Activated naive CD4-positive, alpha-beta T cell treated with anti-CD3 and anti-CD28 coated beads for 36 hours (primary cell): ENCODE measurements around the gene SLC7A8. TPM values are rescaled to one million over a fixed set of nuclear protein-coding genes. Genes with fewer than 3 reads are reported as not detected.
A peak's percentile ranks its signal among the peaks of the same experiment; 100 is the strongest.

Experiments used
- CTCF ChIA-PET: fragments of 350-600 bp; sonication (Branson Sonifier 250); formaldehyde crosslinking; loops from one replicate; lab custom pipeline; 2021; ENCODE audit warnings: antibody characterized with exemption; lab: Charles Lee
- DNase-seq: peaks from one replicate; pipeline ENCODE4 v3.0.0-alpha.2; 2020
- H3K27ac Mint-ChIP-seq: one replicate; pipeline ENCODE4 v1.8.0; 2021; ENCODE audit warnings: mild to moderate bottlenecking, mixed read lengths
- H3K27me3 Mint-ChIP-seq: one replicate; pipeline ENCODE4 v1.8.0; 2021; ENCODE audit warnings: low read depth, mixed read lengths
- H3K36me3 Mint-ChIP-seq: one replicate; pipeline ENCODE4 v1.8.0; 2021; ENCODE audit warnings: low read depth, mixed read lengths
- H3K4me1 Mint-ChIP-seq: one replicate; pipeline ENCODE4 v1.8.0; 2021; ENCODE audit warnings: low read depth, mixed read lengths
- H3K4me3 Mint-ChIP-seq: one replicate; pipeline ENCODE4 v1.8.0; 2021; ENCODE audit warnings: mild to moderate bottlenecking, moderate library complexity, mixed read lengths
- H3K9me3 Mint-ChIP-seq: one replicate; pipeline ENCODE4 v1.8.0; 2021; ENCODE audit warnings: mixed read lengths
- intact Hi-C: fragments of 100-400 bp; cut with micrococcal nuclease; formaldehyde crosslinking; loops from one replicate; pipeline ENCODE4 v1.15.1; 2023
- total RNA-seq, 2 experiments: library from RNA; stranded (reverse); gene quantifications; one replicate each; pipeline ENCODE4 v1.2.3, GENCODE V29; 2021

SLC7A8 gene
- total RNA-seq, 2 experiments from 2014 or later = 0.79 to 1.1 TPM

DNA sequence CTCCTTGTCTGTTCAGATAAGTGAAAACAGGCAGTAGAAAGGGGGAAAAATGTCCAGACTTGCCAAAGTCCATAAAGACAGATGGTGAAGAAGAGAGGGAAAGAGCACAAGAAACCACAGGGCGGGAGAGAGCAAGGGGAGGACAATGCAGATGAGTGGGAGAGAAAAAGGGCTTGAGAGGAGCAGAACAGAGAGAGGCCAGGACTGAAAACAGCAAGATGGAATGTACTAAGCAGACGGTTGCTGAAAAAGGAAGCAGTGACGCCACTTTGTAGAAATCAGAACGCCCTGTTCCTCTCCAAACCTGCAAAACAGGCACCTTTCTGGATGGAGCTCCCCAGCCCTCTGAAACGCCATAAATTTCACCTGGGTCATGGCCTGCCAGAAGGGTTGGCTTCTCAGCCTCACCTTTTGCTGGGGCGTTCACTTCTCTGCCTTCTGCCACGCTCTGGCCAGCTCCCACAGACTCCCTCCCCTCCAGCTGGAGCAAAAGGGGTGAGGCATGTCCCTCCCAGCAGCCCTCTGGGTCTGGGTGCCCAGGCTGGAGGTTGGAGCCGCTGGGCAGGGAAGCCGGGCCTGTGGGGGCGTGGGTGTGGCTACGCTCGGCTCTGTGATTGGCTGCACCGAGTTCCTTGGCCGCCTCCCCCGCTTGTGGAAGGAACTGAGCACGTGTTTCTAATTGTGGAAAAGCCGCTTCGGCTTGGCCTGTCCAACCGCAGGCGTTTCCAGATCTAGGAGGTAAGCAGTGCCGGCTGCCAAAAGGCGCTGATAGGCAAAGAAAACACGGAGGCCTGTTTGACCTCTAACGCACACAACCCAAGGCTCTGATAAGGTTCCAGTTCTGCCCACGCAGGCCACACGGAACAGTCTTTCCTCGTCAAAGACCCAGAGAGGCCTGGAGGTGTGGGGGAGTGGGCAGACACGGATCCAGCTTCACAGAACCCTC is 29.3 kb downstream of the SLC7A8 start:
- CTCF ChIA-PET = interaction anchor here (1.0 to 1.7 kb wide), 2 partner anchors 33 kb away, joined by 3 to 7 read pairs; no protein-coding TSS in a partner anchor
- DNase-seq = peak; percentile 11

DNA sequence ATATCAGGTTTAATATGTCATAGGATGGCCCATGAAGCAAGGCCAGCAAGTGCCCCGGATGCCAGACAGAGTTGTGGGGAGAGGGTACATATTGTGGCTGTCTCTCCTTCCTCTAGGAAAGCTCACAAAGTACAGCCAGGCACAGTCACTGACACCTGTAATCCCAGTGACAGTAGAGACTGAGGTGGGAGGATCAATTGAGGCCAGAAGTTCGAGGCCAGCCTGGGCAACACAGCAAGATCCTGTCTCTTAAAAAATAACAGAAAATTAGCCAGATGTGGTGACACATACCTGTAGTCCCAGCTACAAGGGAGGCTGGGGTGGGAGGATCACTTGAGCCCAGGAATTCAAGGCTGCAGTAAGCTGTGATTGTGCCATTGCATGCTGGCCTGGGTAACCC is 32.1 kb downstream of the SLC7A8 start:
- no peak overlapping the region for H3K4me3 Mint-ChIP-seq
- CTCF ChIA-PET = interaction anchor here (0.9 kb wide), 2 partner anchors 31 to 148 kb away, joined by 3 to 4 read pairs; no protein-coding TSS in a partner anchor
- no peak for DNase-seq
- H3K27ac Mint-ChIP-seq = no peak overlapping the region
- no peaks in the 10 kb centered on the region for H3K27me3 Mint-ChIP-seq
- H3K36me3 Mint-ChIP-seq = no peaks in the 10 kb centered on the region
- no peaks in the 10 kb centered on the region for H3K9me3 Mint-ChIP-seq
- H3K4me1 Mint-ChIP-seq = peaks cover 28% of the 10 kb centered on the region
- intact Hi-C loops = no loop called here

More for the DNA sequence above, 29.3 kb downstream of the SLC7A8 start:
- H3K27ac Mint-ChIP-seq = no peak overlapping the region
- H3K4me3 Mint-ChIP-seq = no peak overlapping the region
- H3K36me3 Mint-ChIP-seq = no peaks in the 10 kb centered on the region
- intact Hi-C loops = no loop called here
- no peaks in the 10 kb centered on the region for H3K9me3 Mint-ChIP-seq
- H3K27me3 Mint-ChIP-seq = no peaks in the 10 kb centered on the region
- H3K4me1 Mint-ChIP-seq = peaks cover 28% of the 10 kb centered on the region

DNA sequence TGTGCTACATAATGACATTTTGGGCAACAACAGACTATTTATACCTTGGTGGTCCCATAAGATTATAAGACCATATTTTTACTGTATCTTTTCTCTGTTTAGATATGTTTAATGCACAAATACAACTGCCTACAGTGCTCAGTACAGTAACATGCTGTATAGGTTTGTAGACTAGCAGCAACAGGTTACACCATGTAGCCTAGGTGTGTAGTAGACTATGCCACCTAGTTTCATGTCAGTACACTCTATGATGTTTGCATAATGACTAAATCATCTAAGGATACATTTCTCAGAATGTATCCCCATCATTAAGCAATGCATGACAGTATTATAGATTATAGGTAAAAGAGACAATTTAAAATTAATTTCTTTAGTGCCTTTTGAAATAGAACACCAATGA is 33.7 kb downstream of the SLC7A8 start:
- intact Hi-C loops = no loop called here
- CTCF ChIA-PET = interaction anchor here (0.7 to 1.1 kb wide), 3 partner anchors 29 to 35 kb away, joined by 3 to 9 read pairs (median 3); partner anchors contain the start of gene SLC7A8
- Mint-ChIP-seq H3K36me3 (no peaks in the 10 kb centered on the region), H3K27me3 (no peaks in the 10 kb centered on the region), H3K4me1 (peaks cover 19% of the 10 kb centered on the region), H3K4me3 (no peak overlapping the region), H3K27ac (no peak overlapping the region), H3K9me3 (no peaks in the 10 kb centered on the region)
- no peak for DNase-seq

DNA sequence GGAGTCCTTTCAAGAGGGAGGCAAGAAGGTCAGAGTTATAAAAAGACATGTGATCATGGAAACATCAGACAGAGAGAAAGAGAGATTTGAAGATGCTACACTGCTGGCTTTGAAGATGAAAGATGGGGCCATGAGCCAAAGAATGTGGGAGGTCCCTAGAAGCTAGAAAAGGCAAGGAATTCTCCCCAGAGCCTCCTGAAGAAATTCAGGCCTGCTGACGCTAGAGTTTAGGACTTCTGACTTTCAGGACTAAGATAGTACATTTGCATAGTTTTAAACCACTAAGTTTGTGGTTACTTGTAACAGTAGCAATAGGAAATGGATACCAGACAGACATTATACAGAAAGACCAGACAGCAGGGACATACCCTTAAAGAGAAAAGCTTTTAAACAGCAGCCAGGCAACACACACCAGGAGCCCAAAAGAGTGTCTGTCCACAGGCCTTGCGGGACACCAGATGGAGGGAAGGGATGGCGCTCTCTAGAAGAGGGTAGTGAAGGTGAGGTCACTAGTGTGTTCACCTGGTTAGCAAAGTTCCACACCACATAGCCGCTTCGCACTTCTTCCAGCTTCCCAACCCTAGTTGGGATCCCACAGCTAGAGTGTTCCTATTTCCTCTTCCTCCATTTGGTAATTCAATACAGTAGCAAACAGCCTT is 34.7 kb downstream of the SLC7A8 start:
- CTCF ChIA-PET = interaction anchor here (0.6 to 0.7 kb wide), 2 partner anchors 36 to 37 kb away, joined by 3 to 4 read pairs; no protein-coding TSS in a partner anchor
- Mint-ChIP-seq H3K36me3 (no peaks in the 10 kb centered on the region), H3K4me1 (peaks cover 8% of the 10 kb centered on the region), H3K9me3 (no peaks in the 10 kb centered on the region), H3K27me3 (no peaks in the 10 kb centered on the region), H3K4me3 (no peak overlapping the region), H3K27ac (no peak overlapping the region)
- intact Hi-C loops = no loop called here
- no peak for DNase-seq

DNA sequence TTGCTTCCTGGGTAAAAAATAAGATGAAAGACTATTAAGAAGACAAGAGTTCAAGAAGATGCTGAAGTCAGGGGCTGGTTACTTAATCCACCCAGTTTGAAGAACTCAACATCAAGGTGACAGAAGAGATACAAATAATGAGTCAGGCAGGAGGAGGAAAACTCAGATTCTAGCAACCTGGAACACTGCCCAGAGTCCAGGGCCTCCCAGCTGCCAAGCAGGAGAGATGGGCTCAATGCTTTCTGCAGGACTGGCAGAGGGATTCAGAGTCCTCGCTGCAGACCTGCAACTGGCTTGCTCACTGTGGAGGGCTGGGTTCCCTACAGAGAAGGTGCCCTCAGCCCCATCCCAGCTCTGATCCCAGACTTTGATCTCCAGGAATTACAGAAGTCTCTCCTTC is 35.8 kb downstream of the SLC7A8 start:
- Mint-ChIP-seq H3K27ac (no peak overlapping the region), H3K9me3 (no peaks in the 10 kb centered on the region), H3K36me3 (no peaks in the 10 kb centered on the region), H3K27me3 (no peaks in the 10 kb centered on the region), H3K4me3 (no peak overlapping the region), H3K4me1 (no peaks in the 10 kb centered on the region)
- no peak for DNase-seq
- CTCF ChIA-PET = no interaction called here
- intact Hi-C loops = no loop called here

DNA sequence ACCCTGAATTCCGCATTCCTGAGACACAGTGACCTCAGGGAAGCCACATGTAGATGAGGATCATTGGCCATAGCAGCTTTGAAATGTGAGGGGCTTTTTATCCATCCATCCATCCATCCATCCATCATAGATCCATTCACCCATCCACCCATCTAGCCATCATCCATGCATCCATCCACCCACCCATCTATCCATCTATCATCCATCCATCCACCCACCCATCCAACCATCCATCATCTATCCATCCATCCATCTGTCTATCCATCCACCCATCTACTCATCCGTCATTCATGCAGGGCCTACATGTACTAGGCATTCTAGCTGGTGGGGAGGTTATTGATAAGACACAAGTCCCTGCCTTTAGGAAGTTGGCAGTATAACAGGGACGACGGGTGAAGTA is 36.5 kb downstream of the SLC7A8 start:
- H3K27ac Mint-ChIP-seq = no peak overlapping the region
- no peaks in the 10 kb centered on the region for H3K4me1 Mint-ChIP-seq
- H3K4me3 Mint-ChIP-seq = no peak overlapping the region
- intact Hi-C loops = no loop called here
- no peaks in the 10 kb centered on the region for H3K36me3 Mint-ChIP-seq
- H3K27me3 Mint-ChIP-seq = no peaks in the 10 kb centered on the region
- CTCF ChIA-PET = no interaction called here
- DNase-seq = no peak
- no peaks in the 10 kb centered on the region for H3K9me3 Mint-ChIP-seq

DNA sequence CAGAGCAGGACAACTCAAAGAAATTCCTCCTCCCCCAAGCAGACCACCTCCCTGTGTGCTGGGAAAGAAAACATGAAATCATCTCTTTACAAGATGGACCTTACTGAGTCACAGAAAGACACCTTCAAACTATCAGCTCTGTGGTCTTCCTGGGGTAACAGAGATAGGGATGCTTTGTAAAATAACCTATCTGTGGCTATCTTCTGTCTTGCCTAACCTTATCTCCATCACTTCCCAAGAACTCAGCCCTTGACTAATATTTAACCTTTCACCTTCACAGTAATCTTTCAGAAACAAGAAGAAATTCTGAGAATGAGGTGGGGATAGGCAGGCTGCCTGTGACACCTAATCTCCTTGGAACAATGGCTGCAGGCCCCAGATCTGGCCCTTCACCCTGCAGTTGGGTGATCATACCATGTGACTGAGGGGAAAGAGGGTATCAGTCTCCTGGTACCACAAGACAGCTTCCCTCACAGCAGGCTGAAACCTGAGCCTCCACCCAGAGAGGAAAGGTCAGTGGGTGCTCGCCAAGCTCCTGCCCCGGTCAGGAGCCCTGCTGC is 37.0 kb downstream of the SLC7A8 start:
- no peaks in the 10 kb centered on the region for H3K27me3 Mint-ChIP-seq
- H3K9me3 Mint-ChIP-seq = no peaks in the 10 kb centered on the region
- CTCF ChIA-PET = no interaction called here
- no peak for DNase-seq
- H3K36me3 Mint-ChIP-seq = no peaks in the 10 kb centered on the region
- H3K4me1 Mint-ChIP-seq = no peaks in the 10 kb centered on the region
- H3K4me3 Mint-ChIP-seq = no peak overlapping the region
- intact Hi-C loops = no loop called here
- H3K27ac Mint-ChIP-seq = no peak overlapping the region

DNA sequence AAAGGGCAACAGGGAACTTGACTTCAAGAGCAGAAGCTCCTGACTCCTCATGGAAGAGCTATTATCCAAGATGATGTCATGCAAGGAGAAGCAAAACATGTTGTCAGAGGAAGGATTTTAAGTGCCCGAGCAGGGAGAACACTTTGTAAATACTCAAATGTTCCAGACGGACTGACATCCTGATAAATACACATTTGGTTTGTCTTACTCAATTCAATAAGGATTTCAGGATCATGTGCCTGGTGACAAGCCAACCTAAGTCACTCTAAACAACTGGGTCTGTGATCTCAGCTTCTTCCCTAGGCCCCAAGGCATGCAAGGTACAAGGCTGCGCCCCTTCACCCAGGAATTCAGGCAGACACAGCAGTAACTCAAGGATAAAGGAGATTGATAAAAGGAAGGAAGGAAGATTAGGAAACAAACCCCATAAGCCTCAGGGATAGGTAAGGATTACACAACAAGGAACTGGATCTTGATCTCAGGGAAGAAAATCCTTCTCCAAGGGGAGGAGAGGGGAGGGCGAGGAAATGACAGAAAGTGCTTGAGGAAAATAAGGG is 37.6 kb downstream of the SLC7A8 start:
- CTCF ChIA-PET = interaction anchor here (0.6 to 1.0 kb wide), 2 partner anchors 69 to 173 kb away, joined by 3 read pairs; no protein-coding TSS in a partner anchor
- H3K27me3 Mint-ChIP-seq = no peaks in the 10 kb centered on the region
- no peak overlapping the region for H3K27ac Mint-ChIP-seq
- H3K4me1 Mint-ChIP-seq = no peaks in the 10 kb centered on the region
- no peak for DNase-seq
- no peak overlapping the region for H3K4me3 Mint-ChIP-seq
- H3K9me3 Mint-ChIP-seq = no peaks in the 10 kb centered on the region
- intact Hi-C loops = no loop called here
- no peaks in the 10 kb centered on the region for H3K36me3 Mint-ChIP-seq

DNA sequence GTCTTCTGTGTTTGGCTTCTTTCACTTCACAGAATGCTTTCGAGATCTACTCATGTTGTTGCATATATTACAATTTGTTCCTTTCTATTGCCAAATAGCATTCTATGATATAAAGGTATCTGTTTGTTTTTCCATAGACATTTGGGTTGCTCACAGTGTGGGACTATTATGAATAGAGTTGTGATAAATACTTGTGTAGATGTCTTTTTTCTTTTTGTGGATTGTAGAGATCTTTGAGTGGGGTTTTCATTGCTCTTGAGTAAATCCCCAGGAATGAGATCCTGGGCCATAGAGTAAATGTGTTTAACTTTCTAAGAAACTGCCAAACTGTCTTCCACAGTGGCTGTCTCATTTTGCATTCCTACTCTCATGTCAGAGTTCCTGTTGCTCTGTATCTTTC is 39.5 kb downstream of the SLC7A8 start:
- H3K36me3 Mint-ChIP-seq = no peaks in the 10 kb centered on the region
- no peaks in the 10 kb centered on the region for H3K4me1 Mint-ChIP-seq
- no peak for DNase-seq
- no peak overlapping the region for H3K4me3 Mint-ChIP-seq
- no peaks in the 10 kb centered on the region for H3K9me3 Mint-ChIP-seq
- H3K27ac Mint-ChIP-seq = no peak overlapping the region
- intact Hi-C loops = no loop called here
- CTCF ChIA-PET = no interaction called here
- H3K27me3 Mint-ChIP-seq = no peaks in the 10 kb centered on the region

DNA sequence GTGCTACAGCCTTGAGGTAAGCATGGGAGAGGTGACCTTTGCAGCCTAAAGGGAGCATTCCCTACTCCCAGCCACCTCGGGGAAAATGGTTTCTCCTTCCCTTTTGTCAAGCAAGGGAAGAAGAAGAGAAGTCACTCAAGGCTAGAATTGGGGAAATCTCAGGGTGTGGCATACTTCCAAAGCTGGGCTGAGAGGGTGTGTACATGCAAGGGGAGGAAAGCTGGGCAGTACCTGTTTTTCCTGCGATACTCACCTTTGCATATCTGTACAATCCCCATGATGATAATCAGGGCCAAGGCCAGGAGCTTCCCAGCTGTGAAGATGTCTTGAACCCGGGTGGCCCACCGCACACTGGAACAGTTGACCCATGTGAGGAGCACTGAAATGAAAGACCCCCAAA is 40.6 kb downstream of the SLC7A8 start:
- no peak overlapping the region for H3K27ac Mint-ChIP-seq
- intact Hi-C loops = no loop called here
- H3K9me3 Mint-ChIP-seq = no peaks in the 10 kb centered on the region
- no peaks in the 10 kb centered on the region for H3K36me3 Mint-ChIP-seq
- DNase-seq = no peak
- H3K4me3 Mint-ChIP-seq = no peak overlapping the region
- H3K27me3 Mint-ChIP-seq = no peaks in the 10 kb centered on the region
- no peaks in the 10 kb centered on the region for H3K4me1 Mint-ChIP-seq
- CTCF ChIA-PET = interaction anchor here (0.8 kb wide), 1 partner anchor 16 kb away, joined by 3 read pairs; no protein-coding TSS in a partner anchor

DNA sequence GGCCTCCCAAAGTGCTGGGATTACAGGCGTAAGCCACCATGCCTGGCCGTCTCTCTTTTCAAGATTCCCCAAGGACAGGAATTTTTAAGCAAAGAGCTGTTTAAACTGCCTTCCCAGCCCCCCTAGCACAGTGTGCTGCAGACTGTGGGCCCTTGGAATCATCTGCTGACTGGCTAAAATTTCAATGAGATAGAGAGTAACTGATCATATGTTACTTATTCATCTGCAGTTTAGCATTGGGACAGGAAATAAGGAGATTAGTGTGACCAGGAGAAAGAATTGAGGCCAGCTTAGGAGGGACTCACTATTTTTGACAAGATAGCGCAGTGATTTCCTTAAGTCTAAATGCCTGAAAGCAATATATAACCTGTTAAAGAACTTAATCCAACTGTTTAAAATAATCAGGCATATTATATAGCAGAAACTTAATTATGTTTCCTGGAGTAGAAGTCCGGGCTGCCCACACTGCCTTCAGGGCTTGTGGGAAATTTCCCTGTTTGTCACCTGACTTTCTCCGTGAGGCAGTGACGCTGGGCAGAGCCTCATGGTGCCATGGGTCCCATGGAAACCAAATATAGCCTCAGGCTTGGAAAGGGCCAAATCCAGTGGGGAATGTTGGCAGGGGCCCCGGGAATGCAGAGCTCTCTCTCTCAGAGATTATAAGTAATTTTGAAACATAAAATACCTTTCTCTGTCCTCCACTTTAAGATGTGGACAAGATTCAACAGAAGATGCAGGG is 41.6 kb downstream of the SLC7A8 start:
- no peak for DNase-seq
- CTCF ChIA-PET = interaction anchor here (0.8 kb wide), 1 partner anchor 17 kb away, joined by 3 read pairs; no protein-coding TSS in a partner anchor

More for the DNA sequence above, 41.6 kb downstream of the SLC7A8 start:
- no peaks in the 10 kb centered on the region for H3K36me3 Mint-ChIP-seq
- H3K9me3 Mint-ChIP-seq = no peaks in the 10 kb centered on the region
- H3K27ac Mint-ChIP-seq = no peak overlapping the region
- intact Hi-C loops = no loop called here
- no peaks in the 10 kb centered on the region for H3K4me1 Mint-ChIP-seq
- H3K27me3 Mint-ChIP-seq = no peaks in the 10 kb centered on the region
- H3K4me3 Mint-ChIP-seq = no peak overlapping the region
